IMR-90 (cell line): Measurements from ENCODE around the gene OSBPL9.

ENCODE experiments used
- CEBPB ChIP-seq: IDR thresholded peaks from 2 replicates; pipeline ENCODE4 v1.6.1; 2012; ENCODE audit warnings: low read depth, low read length, improper control_type of control experiment
- CTCF ChIP-seq: conservative IDR thresholded peaks from 2 replicates; pipeline ENCODE4 v1.5.1; 2012; ENCODE audit warnings: mild to moderate bottlenecking, low read depth, low read length, improper control_type of control experiment
- FOS ChIP-seq: fragments of 150-350 bp; IDR thresholded peaks from 2 replicates; pipeline ENCODE4 v1.6.1; 2016; ENCODE audit warnings: low read depth, low read length
- MAZ ChIP-seq: IDR thresholded peaks from 2 replicates; pipeline ENCODE4 v1.6.1; 2012; ENCODE audit warnings: low read depth, mild to moderate bottlenecking, low read length, improper control_type of control experiment, moderate library complexity, borderline replicate concordance
- POLR2A ChIP-seq: IDR thresholded peaks from 2 replicates; pipeline ENCODE4 v1.6.1; 2012; ENCODE audit warnings: mild to moderate bottlenecking, low read depth, low read length
- RAD21 ChIP-seq: IDR thresholded peaks from 2 replicates; pipeline ENCODE4 v1.6.1; 2012; ENCODE audit warnings: low read length, improper control_type of control experiment
- RCOR1 ChIP-seq: IDR thresholded peaks from 2 replicates; pipeline ENCODE4 v1.6.1; 2012; ENCODE audit warnings: mild to moderate bottlenecking, low read length, improper control_type of control experiment; ENCODE audit not compliant: insufficient replicate concordance
- USF2 ChIP-seq: fragments of 150-350 bp; IDR thresholded peaks from 2 replicates; pipeline ENCODE4 v1.6.1; 2017; ENCODE audit warnings: mild to moderate bottlenecking, antibody characterized with exemption, low read length, low read depth

- TF ChIP-seq POLR2A (no peak), CTCF (no peak), FOS (no peak), CEBPB (no peak), MAZ (no peak), USF2 (no peak), RAD21 (no peak), RCOR1 (no peak)
These were observed 12.1 kb downstream of the OSBPL9 start for GRCh38 chr1:51628715-51629590.
